A172 (cell line): ENCODE measurements around the gene KLRC4. TPM values are rescaled to one million over a fixed set of nuclear protein-coding genes. Genes with fewer than 3 reads are reported as not detected.
"Not testable (repeated sequence)": the region's sequence is repeated elsewhere in the genome, so short reads cannot be mapped to it uniquely, and the experiment has no call there.

ENCODE experiments used
- DNase-seq: peaks from one replicate; pipeline ENCODE4 v3.0.0-alpha.2; 2015; ENCODE audit warnings: low spot score
- total RNA-seq: library from RNA; depleted of rRNA; stranded (reverse); fragments of >200 nt; shearing (Covaris generic); gene quantifications from 2 replicates; pipeline ENCODE4 v1.2.3, GENCODE V29; 2014; rRNA removed

The KLRC4 gene
- total RNA-seq, result not detected in 2 replicates

- DNase-seq, result no peak
Observed at GRCh38 chr12:10409392-10409791, at the start of gene KLRC4. Gene KLRC4 (minus strand): TSS chr12:10409757. CDS start chr12:10409575, 182 bp downstream.

DNA sequence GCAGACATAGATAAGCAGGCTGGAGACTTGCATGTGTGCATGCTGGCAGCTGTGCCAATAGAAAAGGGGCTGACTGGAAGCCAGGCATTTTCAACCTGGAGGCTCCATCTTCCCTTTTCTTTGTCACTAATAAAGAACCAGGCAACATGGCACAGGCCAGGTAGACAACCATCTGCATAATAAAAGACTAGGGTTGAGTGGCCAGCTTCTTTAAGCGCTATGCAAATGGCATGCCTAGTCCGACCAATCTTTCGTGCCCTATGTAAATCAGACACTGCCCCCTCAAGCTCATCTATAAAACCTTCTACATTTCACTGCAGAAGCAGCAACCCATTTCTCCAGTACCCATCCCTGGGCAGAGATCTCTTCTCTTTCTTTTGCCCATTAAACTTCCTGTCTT, 48.2 kb upstream of the KLRC4 start:
- DNase-seq, result no peak

DNA sequence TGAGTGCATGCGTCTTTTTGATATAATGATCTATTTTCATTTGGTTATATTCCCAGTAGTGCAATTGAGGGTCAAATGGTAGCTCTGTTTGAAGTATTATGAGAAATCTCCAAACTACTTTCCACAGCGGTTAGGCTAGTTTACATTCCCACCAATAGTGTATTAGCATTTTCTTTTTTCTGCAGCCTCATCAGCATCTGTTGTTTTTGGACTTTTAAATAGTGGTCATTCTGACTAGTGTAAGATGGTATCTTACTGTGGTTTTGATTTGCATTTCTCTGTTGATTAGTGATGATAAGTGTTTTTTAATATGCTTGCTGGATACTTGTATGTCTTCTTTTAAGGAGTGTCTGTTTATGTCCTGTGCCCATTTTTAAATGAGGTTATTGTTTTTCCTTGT, 47.3 kb upstream of the KLRC4 start:
- DNase-seq, result no peak

- DNase-seq, result no peak
Observed at GRCh38 chr12:10455766-10456165, 46.2 kb upstream of the KLRC4 start.

- no peak for DNase-seq
Observed at GRCh38 chr12:10454531-10454930, 45.0 kb upstream of the KLRC4 start.

DNA sequence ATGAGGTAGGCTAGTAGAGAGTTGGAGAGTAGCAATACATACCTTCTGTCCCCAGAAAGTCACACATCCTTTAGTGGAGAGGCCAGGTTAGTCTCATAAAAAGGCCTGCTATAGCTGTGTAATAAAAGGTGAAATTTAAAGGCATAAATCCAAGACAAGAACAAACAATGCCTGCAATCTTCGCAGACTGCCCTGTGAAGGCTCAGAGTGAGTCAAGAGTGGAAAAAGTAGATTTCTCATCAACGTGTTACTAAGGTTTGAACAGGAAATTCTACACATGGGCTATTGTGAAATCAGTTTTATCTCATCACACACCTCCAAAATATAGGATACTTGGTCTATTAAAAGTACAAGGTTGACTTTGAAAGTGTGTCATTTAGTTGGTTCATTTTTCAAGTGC, 43.6 kb upstream of the KLRC4 start, which contains the start of gene KLRC1:
Gene KLRC1, minus strand, starts transcription at position 222 of the 400 bp plus-strand sequence. CDS start 2,221 bp downstream, outside the sequence.
- no peak for DNase-seq

- DNase-seq, result no peak
Observed at GRCh38 chr12:10448236-10448635, 38.7 kb upstream of the KLRC4 start.

DNA sequence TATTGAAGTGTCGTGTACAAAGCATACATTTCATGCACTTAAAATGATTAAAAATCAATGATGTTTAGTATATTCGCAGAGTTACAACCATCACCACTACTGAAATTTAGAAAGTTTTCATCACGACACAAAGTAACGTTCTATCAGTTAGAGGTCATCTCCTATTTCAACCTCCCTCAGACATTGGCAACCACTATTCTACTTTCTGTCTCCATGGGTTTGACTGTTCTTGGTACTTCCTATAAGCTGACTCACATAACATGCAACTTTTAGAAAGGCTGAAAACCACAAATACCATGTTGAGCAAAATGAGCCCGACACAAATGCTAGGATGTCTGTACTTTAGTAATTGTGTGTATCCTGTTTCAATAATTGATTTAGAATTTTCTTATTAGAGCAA, 36.5 kb upstream of the KLRC4 start:
- not testable (repeated sequence) for DNase-seq

- DNase-seq, result not testable (repeated sequence)
Observed at GRCh38 chr12:10441144-10441543, 31.6 kb upstream of the KLRC4 start.

DNA sequence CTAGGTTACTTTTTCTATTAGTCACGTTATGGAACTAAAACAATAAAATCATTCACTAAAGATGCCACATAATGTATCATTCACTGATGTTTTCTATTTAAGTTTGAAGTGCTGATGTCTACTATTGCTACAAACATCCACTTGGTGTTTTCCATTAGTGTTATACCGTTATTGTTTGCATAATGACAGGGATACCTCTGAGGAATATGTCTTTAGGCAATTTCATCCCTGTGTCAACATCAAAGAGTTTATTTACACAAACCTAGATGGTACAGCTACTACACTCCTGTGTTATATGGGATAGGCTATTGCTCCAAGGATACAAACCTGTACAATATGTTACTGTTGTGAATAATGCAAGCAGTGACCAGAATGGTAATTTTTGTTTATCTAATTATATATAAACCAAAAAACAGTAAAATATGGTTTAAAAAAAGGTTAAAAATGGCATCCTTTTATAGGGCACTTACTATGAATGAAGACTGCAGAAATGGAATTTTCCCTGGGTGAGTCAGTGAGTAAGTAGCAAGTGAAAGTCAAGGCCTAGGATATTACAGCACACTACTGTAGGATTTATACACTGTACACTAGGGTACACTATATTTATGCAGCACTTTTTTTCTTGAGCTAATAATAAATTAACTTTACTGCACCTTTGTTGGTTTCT, 30.2 kb upstream of the KLRC4 start:
- DNase-seq, result not testable (repeated sequence)

GRCh38 chr12:10437601-10438000, 28.0 kb upstream of the KLRC4 start:
- not testable (repeated sequence) for DNase-seq

- not testable (repeated sequence) for DNase-seq
Observed at GRCh38 chr12:10435816-10436215, 26.3 kb upstream of the KLRC4 start, which contains the start of gene KLRC2. Gene KLRC2 (minus strand): TSS chr12:10436010. CDS start chr12:10435986, 24 bp downstream.

- DNase-seq, result not testable (repeated sequence)
Observed at GRCh38 chr12:10430623-10431022, 21.1 kb upstream of the KLRC4 start.

GRCh38 chr12:10425938-10426337, 16.4 kb upstream of the KLRC4 start:
- DNase-seq, result not testable (repeated sequence)

- not testable (repeated sequence) for DNase-seq
Observed at GRCh38 chr12:10424260-10424899, 14.8 kb upstream of the KLRC4 start.

- DNase-seq, result not testable (repeated sequence)
Observed at GRCh38 chr12:10422159-10422558, 12.6 kb upstream of the KLRC4 start.

DNA sequence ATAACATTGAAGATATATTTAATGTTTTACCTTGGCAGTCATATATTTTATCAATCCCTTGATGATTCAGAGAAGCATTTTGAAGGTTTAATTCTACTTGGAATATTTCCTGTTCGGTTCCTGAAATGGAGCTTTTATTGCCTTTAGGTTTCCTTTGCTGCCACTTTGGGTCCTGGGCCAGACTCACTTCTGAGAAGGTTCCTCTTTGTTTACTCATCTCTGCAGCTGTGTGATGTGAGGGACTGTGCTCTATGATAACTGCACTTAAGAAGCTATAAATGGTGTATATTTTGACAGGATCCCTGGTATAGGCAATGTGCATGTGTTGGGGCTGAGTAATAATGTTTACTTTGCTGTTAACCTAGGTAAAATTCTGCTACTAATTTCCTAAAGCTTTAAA, 10.8 kb upstream of the KLRC4 start, which contains the start of gene KLRC3:
Gene KLRC3, minus strand, starts transcription at position 262 of the 400 bp plus-strand sequence. Its CDS starts 45 bp downstream, at position 217.
- not testable (repeated sequence) for DNase-seq

GRCh38 chr12:10408842-10409241, 715 bp downstream of the KLRC4 start:
- no peak for DNase-seq

DNA sequence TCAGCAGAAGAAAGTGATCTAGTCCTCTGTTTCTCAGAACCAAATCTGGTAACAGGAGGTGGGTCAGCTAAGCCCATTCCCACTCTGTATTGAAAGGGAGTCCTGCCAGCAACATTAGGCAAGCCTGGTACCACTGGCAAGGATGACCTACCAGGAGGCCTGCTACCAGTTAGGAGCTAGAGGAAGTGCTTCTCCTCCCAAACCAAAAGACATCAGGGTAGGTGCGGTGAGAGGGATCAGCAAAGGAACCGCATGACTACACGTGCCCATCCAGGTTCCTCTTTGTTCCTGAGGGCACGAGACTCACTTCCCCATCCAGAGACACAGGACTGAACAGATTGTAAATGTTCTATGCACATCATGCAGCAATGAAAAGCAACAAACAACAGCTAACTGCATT, 2.8 kb downstream of the KLRC4 start:
- no peak for DNase-seq

GRCh38 chr12:10405294-10405693, 4.3 kb downstream of the KLRC4 start:
- DNase-seq, result no peak

- DNase-seq, result no peak
Observed at GRCh38 chr12:10404798-10405197, 4.8 kb downstream of the KLRC4 start.

DNA sequence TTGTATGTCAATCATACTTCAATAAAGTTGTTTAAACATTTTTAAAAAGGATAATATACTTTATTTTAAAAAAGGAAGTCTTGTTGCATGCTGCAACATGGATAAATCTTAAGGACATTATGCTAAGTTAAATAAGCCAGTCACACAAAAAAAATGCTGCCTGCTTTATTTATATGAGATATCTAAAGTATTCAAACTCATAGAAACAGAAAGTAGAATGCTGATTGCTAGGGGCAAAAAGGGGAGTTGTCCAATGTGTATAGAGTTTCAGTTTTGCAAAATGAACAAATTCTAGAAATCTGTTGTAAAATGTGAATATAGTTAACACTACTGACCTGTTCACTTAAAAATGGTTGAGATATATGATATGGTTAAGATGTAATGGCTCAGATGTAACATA, 8.7 kb downstream of the KLRC4 start:
- no peak for DNase-seq

- no peak for DNase-seq
Observed at GRCh38 chr12:10398168-10398567, 11.4 kb downstream of the KLRC4 start.
